ENCODE data around the gene KRTAP9-4.
"Not testable (repeated sequence)": the region's sequence is repeated elsewhere in the genome, so short reads cannot be mapped to it uniquely, and the experiment has no call there.

Gene KRTAP9-4

GRCh38 chr17:41271858-41272257 is 22.4 kb downstream of the KRTAP9-4 start:
- H3K9me3 ChIP-seq (ENCODE audit: control insufficient read depth, insufficient read depth, low read depth, low read length): no peaks in the 10 kb centered on the region
- ChIA-PET CTCF (no interaction called here), POLR2A (no interaction called here)
- H3K4me1 ChIP-seq (ENCODE audit: control insufficient read depth, insufficient read depth, low read length): no peaks in the 10 kb centered on the region
- no peak overlapping the region for H3K27ac ChIP-seq (ENCODE audit: extremely low read depth, low read depth, low read length)
- no peak for TF ChIP-seq ZNF155 (tag by site-specific recombination; IDR thresholded peaks at IDR 0.05)
- no peak for TF ChIP-seq ZNF701 (tag by site-specific recombination; IDR thresholded peaks at IDR 0.05)
- no peak for TF ChIP-seq ZIC2 (tag by site-specific recombination; IDR thresholded peaks at IDR 0.05)
- H3K4me3 ChIP-seq (ENCODE audit: low read depth, low read length): no peak overlapping the region
- H3K36me3 ChIP-seq (ENCODE audit: control insufficient read depth in 2 of 2, insufficient read depth in 1 of 2, low read length in 2 of 2): no peaks in the 10 kb centered on the region

- TF ChIP-seq SCRT1 (tag by site-specific recombination; IDR thresholded peaks at IDR 0.05; ENCODE audit: borderline replicate concordance) (peak; percentile 57), SCRT2 (tag by site-specific recombination; IDR thresholded peaks at IDR 0.05) (0 out of 2 replicates have a peak, but pooled peaks have one; percentile 20), ZIC2 (tag by site-specific recombination; IDR thresholded peaks at IDR 0.05) (peak; percentile 31)
- H3K4me3 ChIP-seq (ENCODE audit: low read depth, low read length); CTCF ChIA-PET; H3K9me3 ChIP-seq (ENCODE audit: control insufficient read depth, insufficient read depth, low read depth, low read length); H3K36me3 ChIP-seq (ENCODE audit: control insufficient read depth in 2 of 2, insufficient read depth in 1 of 2, low read length in 2 of 2); H3K27ac ChIP-seq (ENCODE audit: extremely low read depth, low read depth, low read length); POLR2A ChIA-PET; H3K4me1 ChIP-seq (ENCODE audit: control insufficient read depth, insufficient read depth, low read length): not testable (repeated sequence)
Measured at GRCh38 chr17:41275648-41276190, 26.2 kb downstream of the KRTAP9-4 start, which contains the start of gene KRTAP9-7. TSS of gene KRTAP9-7 (plus strand) at chr17:41275698. CDS start at chr17:41275698, 0 bp downstream.

GRCh38 chr17:41278176-41278955 is 28.9 kb downstream of the KRTAP9-4 start:
- Histone ChIP-seq H3K36me3 (ENCODE audit: control insufficient read depth in 2 of 2, insufficient read depth in 1 of 2, low read length in 2 of 2) (no peaks in the 10 kb centered on the region), H3K4me1 (ENCODE audit: control insufficient read depth, insufficient read depth, low read length) (no peaks in the 10 kb centered on the region), H3K27ac (ENCODE audit: extremely low read depth, low read depth, low read length) (no peak overlapping the region), H3K4me3 (ENCODE audit: low read depth, low read length) (no peak overlapping the region), H3K9me3 (ENCODE audit: control insufficient read depth, insufficient read depth, low read depth, low read length) (no peaks in the 10 kb centered on the region)
- TF ChIP-seq ZNF664 (tag by site-specific recombination; IDR thresholded peaks at IDR 0.05): no peak
- TF ChIP-seq ZNF654 (tag by site-specific recombination; IDR thresholded peaks at IDR 0.05; ENCODE audit: low read depth): no peak
- TF ChIP-seq ATF2 (tag by site-specific recombination; IDR thresholded peaks at IDR 0.05; ENCODE audit: low read depth): no peak
- no peak for TF ChIP-seq KLF10 (tag by site-specific recombination; IDR thresholded peaks at IDR 0.05)
- no peak for TF ChIP-seq ZNF48 (tag by site-specific recombination; IDR thresholded peaks at IDR 0.05)
- no peak for TF ChIP-seq ZNF513 (tag by site-specific recombination; IDR thresholded peaks at IDR 0.05)
- TF ChIP-seq ZFP37 (tag by site-specific recombination; IDR thresholded peaks at IDR 0.05): no peak
- no peak for TF ChIP-seq BCL11A (tag by site-specific recombination; IDR thresholded peaks at IDR 0.05; ENCODE audit: low read depth)
- no peak for TF ChIP-seq ZNF747 (tag by site-specific recombination; IDR thresholded peaks at IDR 0.05)
- TF ChIP-seq ZNF404 (tag by site-specific recombination; IDR thresholded peaks at IDR 0.05): no peak
- TF ChIP-seq ZNF473 (tag by site-specific recombination; IDR thresholded peaks at IDR 0.05): no peak
- TF ChIP-seq ZBTB10 (tag by site-specific recombination; IDR thresholded peaks at IDR 0.05): no peak
- no peak for TF ChIP-seq KLF16 (tag by site-specific recombination; IDR thresholded peaks at IDR 0.05)
- no peak for TF ChIP-seq ZBTB8A (tag by site-specific recombination; IDR thresholded peaks at IDR 0.05)
- TF ChIP-seq ZNF426 (tag by site-specific recombination; IDR thresholded peaks at IDR 0.05): no peak
- ChIA-PET CTCF (no interaction called here), POLR2A (no interaction called here)
